Thoracic aorta (tissue), 2 donors: Measurements from ENCODE around the gene TEKT5. TPM values are rescaled to one million over a fixed set of nuclear protein-coding genes. Genes with fewer than 3 reads are reported as not detected.

Experiments used
- ATAC-seq: fragments of 150-250 bp; one replicate; pipeline ENCODE4 v1.8.0; 2017; ENCODE audit warnings: low read depth; ENCODE audit not compliant: insufficient number of reproducible peaks, low FRiP score
- DNase-seq: peaks from one replicate; pipeline ENCODE4 v3.0.0-alpha.2; 2020; ENCODE audit warnings: low spot score
- H3K27ac ChIP-seq, 2 donors: fragments of 200-600 bp; sonication (generic); 1 replicate in 1 of 2; 2 replicates in 1 of 2; pipeline ENCODE4 v1.5.1; 2016; ENCODE audit warnings: mild to moderate bottlenecking in 2 of 2, moderate library complexity in 2 of 2
- H3K27me3 ChIP-seq: fragments of 200-600 bp; sonication (generic); replicated peaks from 2 replicates; pipeline ENCODE4 v1.6.0; 2016; ENCODE audit warnings: mild to moderate bottlenecking; ENCODE audit not compliant: insufficient read depth
- H3K36me3 ChIP-seq: fragments of 200-600 bp; sonication (generic); one replicate; pipeline ENCODE4 v1.5.1; 2016
- H3K4me1 ChIP-seq, 2 donors: fragments of 200-600 bp; sonication (generic); 1 replicate in 1 of 2; 2 replicates in 1 of 2; pipeline versions ENCODE4 v1.5.1 to v1.6.0; 2016; ENCODE audit warnings: low read depth in 2 of 2, mild to moderate bottlenecking in 1 of 2; ENCODE audit not compliant: control insufficient read depth in 1 of 2
- H3K4me3 ChIP-seq: fragments of 200-600 bp; sonication (generic); 2 replicates; pipeline ENCODE4 v1.5.1; 2016; ENCODE audit warnings: mild to moderate bottlenecking
- H3K9me3 ChIP-seq: fragments of 200-600 bp; sonication (generic); 2 replicates; pipeline ENCODE4 v1.5.1; 2016
- CTCF ChIP-seq: fragments of 200-600 bp; sonication (generic); IDR thresholded peaks from one replicate; pipeline ENCODE4 v1.5.1; 2019; ENCODE audit warnings: antibody characterized with exemption
- total RNA-seq, 2 donors: library from RNA; depleted of rRNA; stranded (reverse); fragments of >200 nt; gene quantifications; one replicate each; pipeline versions ENCODE4 v1.1.0 to v1.2.3, GENCODE V29; 2016

The TEKT5 gene
- total RNA-seq, 2 donors from 2014 or later, result not detected

GRCh38 chr16:10581507-10581906 is 113.2 kb downstream of the TEKT5 start:
- no peaks in the 10 kb centered on the region for H3K9me3 ChIP-seq
- peak overlapping the region; percentile 100 for H3K4me3 ChIP-seq
- no peak for TF ChIP-seq CTCF
- H3K27ac ChIP-seq, result no peak overlapping the region
- no peaks in the 10 kb centered on the region for H3K27me3 ChIP-seq
- no peaks in the 10 kb centered on the region for H3K36me3 ChIP-seq
- ATAC-seq (no peak), DNase-seq (no peak)
- H3K4me1 ChIP-seq, result peaks cover 22 to 30% of the 10 kb centered on the region in 2 donors

GRCh38 chr16:10580883-10581247 is 113.9 kb downstream of the TEKT5 start:
- no peaks in the 10 kb centered on the region for H3K27me3 ChIP-seq
- H3K4me3 ChIP-seq, result peak overlapping the region; percentile 100
- H3K9me3 ChIP-seq, result no peaks in the 10 kb centered on the region
- DNase-seq (no peak), ATAC-seq (no peak)
- TF ChIP-seq CTCF, result no peak
- H3K27ac ChIP-seq, result peak overlapping the region; percentile 88 to 98
- H3K36me3 ChIP-seq, result no peaks in the 10 kb centered on the region
- H3K4me1 ChIP-seq, result peaks cover 27 to 36% of the 10 kb centered on the region in 2 donors

- Histone ChIP-seq H3K9me3 (no peaks in the 10 kb centered on the region), H3K4me1 (peaks cover 31 to 43% of the 10 kb centered on the region in 2 donors), H3K27ac (peak within 1 kb of the TSS; percentile 88 to 98), H3K4me3 (peak within 1 kb of the TSS; percentile 100), H3K27me3 (no peaks in the 10 kb centered on the region), H3K36me3 (no peaks in the 10 kb centered on the region)
- peak; percentile 61 for TF ChIP-seq CTCF
- ATAC-seq (peak; percentile 80), DNase-seq (peak; percentile 34)
These were observed 114.5 kb downstream of the TEKT5 start, which contains the start of gene EMP2 for GRCh38 chr16:10579965-10580882. EMP2 (minus strand) TSS chr16:10580598; CDS start chr16:10547617, 32,981 bp downstream.

GRCh38 chr16:10579575-10579964 is 115.2 kb downstream of the TEKT5 start:
- H3K27me3 ChIP-seq, result no peaks in the 10 kb centered on the region
- peak overlapping the region; percentile 100 for H3K4me3 ChIP-seq
- H3K36me3 ChIP-seq, result no peaks in the 10 kb centered on the region
- no peaks in the 10 kb centered on the region for H3K9me3 ChIP-seq
- peaks cover 31 to 43% of the 10 kb centered on the region in 2 donors for H3K4me1 ChIP-seq
- ATAC-seq (peak; percentile 4), DNase-seq (no peak)
- no peak for TF ChIP-seq CTCF
- H3K27ac ChIP-seq, result peak overlapping the region; percentile 88 to 98

GRCh38 chr16:10578474-10579316 is 116.0 kb downstream of the TEKT5 start:
- H3K9me3 ChIP-seq, result no peaks in the 10 kb centered on the region
- peaks cover 31 to 43% of the 10 kb centered on the region in 2 donors for H3K4me1 ChIP-seq
- ATAC-seq (no peak), DNase-seq (no peak)
- H3K36me3 ChIP-seq, result no peaks in the 10 kb centered on the region
- peak overlapping the region; percentile 100 for H3K4me3 ChIP-seq
- H3K27ac ChIP-seq, result peak overlapping the region; percentile 77 to 98
- TF ChIP-seq CTCF, result no peak
- H3K27me3 ChIP-seq, result no peaks in the 10 kb centered on the region
